ENCODE measurements around the gene CNTNAP5.

Gene CNTNAP5

GRCh38 chr2:124838406-124838805, 813.3 kb downstream of the CNTNAP5 start:
- no peak for DNase-seq

GRCh38 chr2:124867247-124867646, 842.2 kb downstream of the CNTNAP5 start:
- DNase-seq, result no peak

GRCh38 chr2:124874219-124874618, 849.1 kb downstream of the CNTNAP5 start:
- DNase-seq, result no peak

- no peak for DNase-seq
Measured at GRCh38 chr2:124874676-124875075, 849.6 kb downstream of the CNTNAP5 start.

GRCh38 chr2:124875627-124876244, 850.6 kb downstream of the CNTNAP5 start:
- no peak for DNase-seq

- no peak for DNase-seq
Measured at GRCh38 chr2:124877141-124877577, 852.1 kb downstream of the CNTNAP5 start.

GRCh38 chr2:124879640-124880039, 854.6 kb downstream of the CNTNAP5 start:
- DNase-seq, result no peak

- DNase-seq, result no peak
Measured at GRCh38 chr2:124880995-124881394, 855.9 kb downstream of the CNTNAP5 start.

- no peak for DNase-seq
Measured at GRCh38 chr2:124882423-124882822, 857.3 kb downstream of the CNTNAP5 start.

GRCh38 chr2:124883595-124883994, 858.5 kb downstream of the CNTNAP5 start:
- no peak for DNase-seq

- DNase-seq, result no peak
Measured at GRCh38 chr2:124884315-124884714, 859.2 kb downstream of the CNTNAP5 start.

- DNase-seq, result no peak
Measured at GRCh38 chr2:124886216-124886615, 861.1 kb downstream of the CNTNAP5 start.

- DNase-seq, result no peak
Measured at GRCh38 chr2:124887466-124887865, 862.4 kb downstream of the CNTNAP5 start.

GRCh38 chr2:124888431-124888830, 863.3 kb downstream of the CNTNAP5 start:
- DNase-seq, result no peak

- no peak for DNase-seq
Measured at GRCh38 chr2:124894199-124894598, 869.1 kb downstream of the CNTNAP5 start.

GRCh38 chr2:124898827-124899226, 873.7 kb downstream of the CNTNAP5 start:
- DNase-seq, result no peak

- no peak for DNase-seq
Measured at GRCh38 chr2:124908411-124908810, 883.3 kb downstream of the CNTNAP5 start.

- DNase-seq, result no peak
Measured at GRCh38 chr2:124911560-124911959, 886.5 kb downstream of the CNTNAP5 start.

GRCh38 chr2:124913868-124914267, 888.8 kb downstream of the CNTNAP5 start:
- DNase-seq, result no peak

GRCh38 chr2:124915567-124915966, 890.5 kb downstream of the CNTNAP5 start:
- DNase-seq, result no peak

GRCh38 chr2:124919296-124919695, 894.2 kb downstream of the CNTNAP5 start:
- DNase-seq, result no peak

GRCh38 chr2:124920448-124920847, 895.4 kb downstream of the CNTNAP5 start:
- no peak for DNase-seq

- no peak for DNase-seq
Measured at GRCh38 chr2:124921191-124921590, 896.1 kb downstream of the CNTNAP5 start.

GRCh38 chr2:124923097-124923496, 898.0 kb downstream of the CNTNAP5 start:
- DNase-seq, result no peak

- DNase-seq, result no peak
Measured at GRCh38 chr2:124933883-124934282, 908.8 kb downstream of the CNTNAP5 start.

Data from CD4-positive, alpha-beta T cell treated with Interleukin-10 for 1 hour (primary cell).